ENCODE measurements around the gene VPS13D. TPM values are rescaled to one million over a fixed set of nuclear protein-coding genes. Genes with fewer than 3 reads are reported as not detected.

VPS13D gene
- total RNA-seq, 1 experiment from 2014 or later = 31.6 TPM

DNA sequence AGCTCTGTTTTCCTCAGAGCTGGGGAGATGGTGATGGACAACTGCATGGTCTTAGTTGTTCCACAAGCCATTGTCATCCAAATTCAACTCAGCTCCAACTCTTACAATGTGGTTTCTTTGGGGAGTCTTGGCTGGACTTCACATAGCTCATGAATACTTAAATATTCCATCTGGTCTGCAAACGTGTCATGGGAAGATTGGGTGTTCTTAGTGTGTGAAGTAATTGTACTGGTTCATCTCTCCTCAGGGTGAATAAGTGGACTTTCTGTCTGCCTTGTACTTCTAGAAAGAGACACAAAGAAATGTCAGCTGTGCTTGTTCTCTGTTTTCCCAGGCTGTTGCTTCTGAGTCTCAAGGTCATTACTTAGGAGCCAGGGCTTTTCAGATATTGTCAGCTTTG, 106.6 kb downstream of the VPS13D start:
- no peak overlapping the region for H3K4me2 ChIP-seq (ENCODE audit: low read length)
- no peak overlapping the region for H3K9ac ChIP-seq (ENCODE audit: low read length)
- H3K9me3 ChIP-seq (ENCODE audit: control insufficient read depth in 1 of 2, insufficient read depth in 1 of 2, low read depth in 1 of 2, low read length in 2 of 2) = no peaks in the 10 kb centered on the region
- no peak overlapping the region for H3K4me3 ChIP-seq (replicated peaks in 1 of 2; ENCODE audit: low read depth in 1 of 2, low read length in 2 of 2)
- TF ChIP-seq SIN3A (IDR thresholded peaks at IDR 0.05; ENCODE audit: low read depth) (no peak), EZH2 (IDR thresholded peaks at IDR 0.05) (no peak), POLR2AphosphoS5 (IDR thresholded peaks at IDR 0.05; ENCODE audit: low read depth, low read length) (no peak), ZNF274 (IDR thresholded peaks at IDR 0.05; ENCODE audit: low read depth, low read length) (no peak), CEBPB (IDR thresholded peaks at IDR 0.05; ENCODE audit: low read depth) (no peak), ELF1 (IDR thresholded peaks at IDR 0.05; ENCODE audit: borderline replicate concordance, low read depth) (no peak), RAD21 (IDR thresholded peaks at IDR 0.05; ENCODE audit: low read depth) (no peak), SP1 (IDR thresholded peaks at IDR 0.05; ENCODE audit: low read depth) (no peak), FOSL1 (IDR thresholded peaks at IDR 0.05; ENCODE audit: low read depth) (no peak), TCF7L2 (IDR thresholded peaks at IDR 0.05; ENCODE audit: borderline replicate concordance, extremely low read depth, insufficient read depth, insufficient read length) (no peak), JUND (IDR thresholded peaks at IDR 0.05) (no peak), ZFX (IDR thresholded peaks at IDR 0.05) (no peak)
- TF ChIP-seq, protein P1, sequence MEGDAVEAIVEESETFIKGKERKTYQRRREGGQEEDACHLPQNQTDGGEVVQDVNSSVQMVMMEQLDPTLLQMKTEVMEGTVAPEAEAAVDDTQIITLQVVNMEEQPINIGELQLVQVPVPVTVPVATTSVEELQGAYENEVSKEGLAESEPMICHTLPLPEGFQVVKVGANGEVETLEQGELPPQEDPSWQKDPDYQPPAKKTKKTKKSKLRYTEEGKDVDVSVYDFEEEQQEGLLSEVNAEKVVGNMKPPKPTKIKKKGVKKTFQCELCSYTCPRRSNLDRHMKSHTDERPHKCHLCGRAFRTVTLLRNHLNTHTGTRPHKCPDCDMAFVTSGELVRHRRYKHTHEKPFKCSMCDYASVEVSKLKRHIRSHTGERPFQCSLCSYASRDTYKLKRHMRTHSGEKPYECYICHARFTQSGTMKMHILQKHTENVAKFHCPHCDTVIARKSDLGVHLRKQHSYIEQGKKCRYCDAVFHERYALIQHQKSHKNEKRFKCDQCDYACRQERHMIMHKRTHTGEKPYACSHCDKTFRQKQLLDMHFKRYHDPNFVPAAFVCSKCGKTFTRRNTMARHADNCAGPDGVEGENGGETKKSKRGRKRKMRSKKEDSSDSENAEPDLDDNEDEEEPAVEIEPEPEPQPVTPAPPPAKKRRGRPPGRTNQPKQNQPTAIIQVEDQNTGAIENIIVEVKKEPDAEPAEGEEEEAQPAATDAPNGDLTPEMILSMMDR (IDR thresholded peaks at IDR 0.05 in 2 of 3, conservative IDR thresholded peaks at IDR 0.05 in 1 of 3; ENCODE audit: borderline replicate concordance in 1 of 3, insufficient read depth in 1 of 3, low read depth in 2 of 3, low read length in 2 of 3) = no peak
- TF ChIP-seq, protein P2, sequence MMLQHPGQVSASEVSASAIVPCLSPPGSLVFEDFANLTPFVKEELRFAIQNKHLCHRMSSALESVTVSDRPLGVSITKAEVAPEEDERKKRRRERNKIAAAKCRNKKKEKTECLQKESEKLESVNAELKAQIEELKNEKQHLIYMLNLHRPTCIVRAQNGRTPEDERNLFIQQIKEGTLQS (IDR thresholded peaks at IDR 0.05) = no peak
- TF ChIP-seq, protein P3, sequence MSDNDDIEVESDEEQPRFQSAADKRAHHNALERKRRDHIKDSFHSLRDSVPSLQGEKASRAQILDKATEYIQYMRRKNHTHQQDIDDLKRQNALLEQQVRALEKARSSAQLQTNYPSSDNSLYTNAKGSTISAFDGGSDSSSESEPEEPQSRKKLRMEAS (IDR thresholded peaks at IDR 0.05) = no peak
- TF ChIP-seq, protein P4, sequence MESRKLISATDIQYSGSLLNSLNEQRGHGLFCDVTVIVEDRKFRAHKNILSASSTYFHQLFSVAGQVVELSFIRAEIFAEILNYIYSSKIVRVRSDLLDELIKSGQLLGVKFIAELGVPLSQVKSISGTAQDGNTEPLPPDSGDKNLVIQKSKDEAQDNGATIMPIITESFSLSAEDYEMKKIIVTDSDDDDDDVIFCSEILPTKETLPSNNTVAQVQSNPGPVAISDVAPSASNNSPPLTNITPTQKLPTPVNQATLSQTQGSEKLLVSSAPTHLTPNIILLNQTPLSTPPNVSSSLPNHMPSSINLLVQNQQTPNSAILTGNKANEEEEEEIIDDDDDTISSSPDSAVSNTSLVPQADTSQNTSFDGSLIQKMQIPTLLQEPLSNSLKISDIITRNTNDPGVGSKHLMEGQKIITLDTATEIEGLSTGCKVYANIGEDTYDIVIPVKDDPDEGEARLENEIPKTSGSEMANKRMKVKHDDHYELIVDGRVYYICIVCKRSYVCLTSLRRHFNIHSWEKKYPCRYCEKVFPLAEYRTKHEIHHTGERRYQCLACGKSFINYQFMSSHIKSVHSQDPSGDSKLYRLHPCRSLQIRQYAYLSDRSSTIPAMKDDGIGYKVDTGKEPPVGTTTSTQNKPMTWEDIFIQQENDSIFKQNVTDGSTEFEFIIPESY (IDR thresholded peaks at IDR 0.05; ENCODE audit: extremely low read depth, insufficient replicate concordance, low read length) = no peak
- TF ChIP-seq, protein P5, sequence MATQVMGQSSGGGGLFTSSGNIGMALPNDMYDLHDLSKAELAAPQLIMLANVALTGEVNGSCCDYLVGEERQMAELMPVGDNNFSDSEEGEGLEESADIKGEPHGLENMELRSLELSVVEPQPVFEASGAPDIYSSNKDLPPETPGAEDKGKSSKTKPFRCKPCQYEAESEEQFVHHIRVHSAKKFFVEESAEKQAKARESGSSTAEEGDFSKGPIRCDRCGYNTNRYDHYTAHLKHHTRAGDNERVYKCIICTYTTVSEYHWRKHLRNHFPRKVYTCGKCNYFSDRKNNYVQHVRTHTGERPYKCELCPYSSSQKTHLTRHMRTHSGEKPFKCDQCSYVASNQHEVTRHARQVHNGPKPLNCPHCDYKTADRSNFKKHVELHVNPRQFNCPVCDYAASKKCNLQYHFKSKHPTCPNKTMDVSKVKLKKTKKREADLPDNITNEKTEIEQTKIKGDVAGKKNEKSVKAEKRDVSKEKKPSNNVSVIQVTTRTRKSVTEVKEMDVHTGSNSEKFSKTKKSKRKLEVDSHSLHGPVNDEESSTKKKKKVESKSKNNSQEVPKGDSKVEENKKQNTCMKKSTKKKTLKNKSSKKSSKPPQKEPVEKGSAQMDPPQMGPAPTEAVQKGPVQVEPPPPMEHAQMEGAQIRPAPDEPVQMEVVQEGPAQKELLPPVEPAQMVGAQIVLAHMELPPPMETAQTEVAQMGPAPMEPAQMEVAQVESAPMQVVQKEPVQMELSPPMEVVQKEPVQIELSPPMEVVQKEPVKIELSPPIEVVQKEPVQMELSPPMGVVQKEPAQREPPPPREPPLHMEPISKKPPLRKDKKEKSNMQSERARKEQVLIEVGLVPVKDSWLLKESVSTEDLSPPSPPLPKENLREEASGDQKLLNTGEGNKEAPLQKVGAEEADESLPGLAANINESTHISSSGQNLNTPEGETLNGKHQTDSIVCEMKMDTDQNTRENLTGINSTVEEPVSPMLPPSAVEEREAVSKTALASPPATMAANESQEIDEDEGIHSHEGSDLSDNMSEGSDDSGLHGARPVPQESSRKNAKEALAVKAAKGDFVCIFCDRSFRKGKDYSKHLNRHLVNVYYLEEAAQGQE (IDR thresholded peaks at IDR 0.05; ENCODE audit: low read depth) = no peak
- no peak overlapping the region for H3K27ac ChIP-seq (ENCODE audit: low read depth, low read length)
- H3K79me2 ChIP-seq (ENCODE audit: insufficient read depth, low read length) = no peaks in the 10 kb centered on the region
- H3K36me3 ChIP-seq (ENCODE audit: control insufficient read depth in 1 of 2, insufficient read depth in 2 of 2, low read length in 2 of 2) = peaks cover 2 to 11% of the 10 kb centered on the region in 2 experiments; a peak in 2 of 4 replicates
- DNase-seq (ENCODE audit: low read depth, low spot score) (no peak), ATAC-seq (no peak)
- ChIA-PET RAD21 (ENCODE audit: low non-redundant PET in 1 of 2, low total read pairs in 2 of 2, uncharacterized antibody in 2 of 2, unreplicated experiment in 2 of 2) (no interaction called here), POLR2A (no interaction called here), CTCF (no interaction called here)
- intact Hi-C loops (cut with micrococcal nuclease) = no loop called here
- H3K4me1 ChIP-seq (ENCODE audit: control insufficient read depth in 1 of 2, insufficient read depth in 2 of 2, low read length in 2 of 2) = peaks cover 0 to under 1% of the 10 kb centered on the region in 2 experiments; a peak in 1 of 4 replicates
- no peaks in the 10 kb centered on the region for H3K9me2 ChIP-seq (ENCODE audit: insufficient read depth)
- H2AFZ ChIP-seq (ENCODE audit: low read depth, low read length, poor library complexity, severe bottlenecking) = no peak overlapping the region
- no peaks in the 10 kb centered on the region for H4K20me1 ChIP-seq (ENCODE audit: insufficient read depth)
- no TSS peak for BruUV-seq (replicated peaks)
- no peaks in the 10 kb centered on the region for H3K27me3 ChIP-seq (ENCODE audit: insufficient read depth, low read length)

Data from HCT116 (cell line).